MCF 10A (cell line): ENCODE measurements around the gene CD84. TPM values are rescaled to one million over a fixed set of nuclear protein-coding genes. Genes with fewer than 3 reads are reported as not detected.

ENCODE experiments used
- BruUV-seq: library from RNA; stranded (reverse); fragments of 400-500 nt; replicated peaks from 2 replicates; lab custom pipeline; 2021; lab: Mats Ljungman, UMichigan
- CTCF ChIA-PET: fragments of 300-600 bp; sonication (Branson Sonifier 250); formaldehyde crosslinking; extraction: SDS; loops from one replicate; lab custom pipeline; 2021; ENCODE audit warnings: antibody characterized with exemption, inconsistent platforms; lab: Yijun Ruan, JAX
- POLR2A ChIA-PET: fragments of 300-600, 350-650 bp; sonication (Branson Sonifier 250); formaldehyde crosslinking; extraction: SDS; loops from one replicate; lab custom pipeline; 2020; ENCODE audit warnings: antibody characterized with exemption, inconsistent platforms; lab: Yijun Ruan, JAX
- DNase-seq: peaks from one replicate; pipeline ENCODE4 v3.0.0-alpha.2; 2018; ENCODE audit not compliant: unreplicated experiment
- H3K27ac Mint-ChIP-seq: one replicate; pipeline ENCODE4 v1.8.0; 2022; ENCODE audit warnings: mild to moderate bottlenecking, low read depth, mixed read lengths; ENCODE audit not compliant: unreplicated experiment
- H3K27me3 Mint-ChIP-seq: one replicate; pipeline ENCODE4 v1.8.0; 2022; ENCODE audit warnings: mixed read lengths; ENCODE audit not compliant: insufficient read depth, unreplicated experiment
- H3K36me3 Mint-ChIP-seq: one replicate; pipeline ENCODE4 v1.8.0; 2022; ENCODE audit warnings: mild to moderate bottlenecking, moderate library complexity, mixed read lengths; ENCODE audit not compliant: insufficient read depth, unreplicated experiment
- H3K4me1 Mint-ChIP-seq: one replicate; pipeline ENCODE4 v1.8.0; 2022; ENCODE audit warnings: mixed read lengths; ENCODE audit not compliant: insufficient read depth, unreplicated experiment
- H3K4me3 Mint-ChIP-seq: one replicate; pipeline ENCODE4 v1.8.0; 2022; ENCODE audit warnings: mild to moderate bottlenecking, moderate library complexity, mixed read lengths; ENCODE audit not compliant: unreplicated experiment
- H3K9me3 Mint-ChIP-seq: one replicate; pipeline ENCODE4 v1.8.0; 2022; ENCODE audit warnings: mixed read lengths; ENCODE audit not compliant: unreplicated experiment
- CTCF ChIP-seq: fragments of 200-600 bp; IDR thresholded peaks from one replicate; pipeline ENCODE4 v1.8.0; 2022; ENCODE audit warnings: antibody characterized with exemption, mild to moderate bottlenecking; ENCODE audit not compliant: unreplicated experiment
- intact Hi-C: fragments of 100-400 bp; cut with micrococcal nuclease; formaldehyde crosslinking; loops from 2 replicates; pipeline ENCODE4 v1.14.1; 2022
- total RNA-seq: library from RNA; stranded (reverse); gene quantifications from 2 replicates; pipeline ENCODE4 v1.2.3, GENCODE V29; 2022

CD84 gene
- total RNA-seq, 1 experiment from 2014 or later = not detected

- no peak for TF ChIP-seq CTCF
- no peaks in the 10 kb centered on the region for H3K36me3 Mint-ChIP-seq
- POLR2A ChIA-PET = no interaction called here
- CTCF ChIA-PET = interaction anchor here (0.5 to 0.8 kb wide), 4 partner anchors 21 to 93 kb away, joined by 3 read pairs; no protein-coding TSS in a partner anchor
- H3K27me3 Mint-ChIP-seq = no peaks in the 10 kb centered on the region
- no TSS peak for BruUV-seq
- H3K4me3 Mint-ChIP-seq = no peak within 1 kb of the TSS
- no peak for DNase-seq
- H3K9me3 Mint-ChIP-seq = peaks cover 7% of the 10 kb centered on the region
- peaks cover 28% of the 10 kb centered on the region for H3K4me1 Mint-ChIP-seq
- intact Hi-C loops = no loop called here
- no peak within 1 kb of the TSS for H3K27ac Mint-ChIP-seq
Observed at GRCh38 chr1:160522622-160523345, 56.5 kb downstream of the CD84 start, which contains the start of gene SLAMF6. Gene SLAMF6, minus strand, starts transcription at chr1:160523255. Its CDS starts 63 bp downstream, at chr1:160523192.

- Mint-ChIP-seq H3K27ac (no peak overlapping the region), H3K36me3 (no peaks in the 10 kb centered on the region), H3K27me3 (no peaks in the 10 kb centered on the region), H3K4me1 (peaks cover 24% of the 10 kb centered on the region), H3K4me3 (no peak overlapping the region), H3K9me3 (peaks cover 6% of the 10 kb centered on the region)
- CTCF ChIA-PET = interaction anchor here (0.5 kb wide), 1 partner anchor 20 kb away, joined by 3 read pairs; no protein-coding TSS in a partner anchor
- intact Hi-C loops = no loop called here
- no TSS peak for BruUV-seq
- no peak for DNase-seq
- POLR2A ChIA-PET = no interaction called here
- no peak for TF ChIP-seq CTCF
Observed at GRCh38 chr1:160522136-160522535, 57.2 kb downstream of the CD84 start.

GRCh38 chr1:160521554-160521953 is 57.7 kb downstream of the CD84 start:
- BruUV-seq = no TSS peak
- Mint-ChIP-seq H3K9me3 (peaks cover under 1% of the 10 kb centered on the region), H3K4me1 (peaks cover 18% of the 10 kb centered on the region), H3K36me3 (no peaks in the 10 kb centered on the region), H3K27ac (no peak overlapping the region), H3K27me3 (peaks cover under 1% of the 10 kb centered on the region), H3K4me3 (no peak overlapping the region)
- no peak for TF ChIP-seq CTCF
- no peak for DNase-seq
- POLR2A ChIA-PET = no interaction called here
- intact Hi-C loops = no loop called here
- CTCF ChIA-PET = interaction anchor here (0.5 kb wide), 1 partner anchor 19 kb away, joined by 3 read pairs; no protein-coding TSS in a partner anchor

- ChIA-PET POLR2A (no interaction called here), CTCF (no interaction called here)
- H3K4me1 Mint-ChIP-seq = peaks cover 18% of the 10 kb centered on the region
- DNase-seq = no peak
- no peak for TF ChIP-seq CTCF
- H3K4me3 Mint-ChIP-seq = peak overlapping the region; percentile 1
- BruUV-seq = no TSS peak
- peaks cover 6% of the 10 kb centered on the region for H3K27me3 Mint-ChIP-seq
- no peaks in the 10 kb centered on the region for H3K36me3 Mint-ChIP-seq
- peak overlapping the region; percentile 5 for H3K27ac Mint-ChIP-seq
- intact Hi-C loops = no loop called here
- H3K9me3 Mint-ChIP-seq = no peaks in the 10 kb centered on the region
Observed at GRCh38 chr1:160520999-160521398, 58.3 kb downstream of the CD84 start.
